Stimulated activated CD8-positive, alpha-beta memory T cell treated with anti-CD3 and anti-CD28 coated beads, Interleukin-7, amount 100 ng/mL, for 4 hours (primary cell): ENCODE data around the gene ITPR1.

ENCODE experiments used
- DNase-seq, 2 donors: peaks; one replicate each; pipeline ENCODE4 v3.0.0-alpha.2; 2020; ENCODE audit warnings: low read depth in 2 of 2

The ITPR1 gene

GRCh38 chr3:4744405-4745234 is 251.5 kb downstream of the ITPR1 start:
- DNase-seq: no peak

GRCh38 chr3:4745235-4745610 is 252.1 kb downstream of the ITPR1 start:
- DNase-seq: no peak

GRCh38 chr3:4746241-4746958 is 253.3 kb downstream of the ITPR1 start:
- DNase-seq: no peak

GRCh38 chr3:4748127-4748526 is 255.0 kb downstream of the ITPR1 start:
- no peak for DNase-seq

- no peak for DNase-seq
Observed at GRCh38 chr3:4748701-4749378, 255.7 kb downstream of the ITPR1 start.

GRCh38 chr3:4749567-4750002 is 256.4 kb downstream of the ITPR1 start:
- DNase-seq: no peak

GRCh38 chr3:4750306-4750968 is 257.3 kb downstream of the ITPR1 start:
- no peak for DNase-seq

GRCh38 chr3:4751029-4751501 is 257.9 kb downstream of the ITPR1 start:
- DNase-seq: no peak

GRCh38 chr3:4751502-4752101 is 258.5 kb downstream of the ITPR1 start:
- DNase-seq: no peak

GRCh38 chr3:4752201-4753072 is 259.3 kb downstream of the ITPR1 start:
- DNase-seq: no peak

- DNase-seq: no peak
Observed at GRCh38 chr3:4753073-4753691, 260.0 kb downstream of the ITPR1 start.

GRCh38 chr3:4754180-4755086 is 261.3 kb downstream of the ITPR1 start:
- no peak for DNase-seq

- no peak for DNase-seq
Observed at GRCh38 chr3:4755566-4755965, 262.4 kb downstream of the ITPR1 start.

- DNase-seq: no peak
Observed at GRCh38 chr3:4756057-4756775, 263.1 kb downstream of the ITPR1 start.

- no peak for DNase-seq
Observed at GRCh38 chr3:4756855-4757574, 263.9 kb downstream of the ITPR1 start.

- DNase-seq: no peak
Observed at GRCh38 chr3:4757575-4758248, 264.6 kb downstream of the ITPR1 start.

GRCh38 chr3:4758249-4758860 is 265.2 kb downstream of the ITPR1 start:
- DNase-seq: no peak
